DOHH2 (cell line): ENCODE measurements around the gene SGTA.

Experiments used
- CTCF ChIP-seq: fragments of 200-600 bp; sonication (generic); IDR thresholded peaks from one replicate; pipeline ENCODE4 v1.5.1; 2014; ENCODE audit warnings: antibody characterized with exemption, mild to moderate bottlenecking, low read depth, low read length; ENCODE audit not compliant: poor library complexity, severe bottlenecking
- EZH2phosphoT487 ChIP-seq: fragments of 200-600 bp; sonication (generic); IDR thresholded peaks from 2 replicates; pipeline ENCODE4 v1.6.1; 2017; ENCODE audit warnings: borderline replicate concordance, mild to moderate bottlenecking, antibody characterized with exemption, low read length, moderate library complexity, mixed read lengths

- TF ChIP-seq CTCF, result no peak
- TF ChIP-seq EZH2phosphoT487, result no peak
These were observed 63.8 kb downstream of the SGTA start for GRCh38 chr19:2719232-2719735.
